ENCODE measurements around the gene ASCL5.

The ASCL5 gene

GRCh38 chr1:201155354-201155753 lies 28.4 kb upstream of the ASCL5 start:
- no peak overlapping the region for H3K18ac ChIP-seq (ENCODE audit: low read length)
- H3K79me1 ChIP-seq (ENCODE audit: low read length), result peaks cover 14% of the 10 kb centered on the region

GRCh38 chr1:201154389-201155165 lies 27.6 kb upstream of the ASCL5 start, which contains the start of gene TMEM9:
Gene TMEM9, minus strand, starts transcription at chr1:201154474. Its CDS starts 551 bp downstream, at chr1:201153923.
- DNase-seq, result peak; percentile 95 to 98
- Histone ChIP-seq H2BK120ac (ENCODE audit: insufficient read depth, low read length, poor library complexity) (peak within 1 kb of the TSS; percentile 76), H2AK5ac (ENCODE audit: low read length) (peak within 1 kb of the TSS; percentile 96), H4K91ac (ENCODE audit: low read depth, low read length) (peak within 1 kb of the TSS; percentile 88), H3K14ac (ENCODE audit: low read length) (peak within 1 kb of the TSS; percentile 88), H3K27ac (ENCODE audit: low read depth, low read length) (no peak within 1 kb of the TSS), H3K9me3 (ENCODE audit: insufficient read depth, low read depth, low read length) (no peaks in the 10 kb centered on the region), H3K9ac (ENCODE audit: low read length) (peak within 1 kb of the TSS; percentile 88), H3K4me1 (ENCODE audit: control insufficient read depth in 1 of 2, insufficient read depth in 2 of 2, low read length in 2 of 2) (peaks cover 9 to 10% of the 10 kb centered on the region in 2 experiments), H3K23ac (ENCODE audit: low read length) (no peak within 1 kb of the TSS), H3K79me1 (ENCODE audit: low read length) (peaks cover 14% of the 10 kb centered on the region), H3K18ac (ENCODE audit: low read length) (peak within 1 kb of the TSS; percentile 63), H4K8ac (ENCODE audit: low read depth, low read length) (peak within 1 kb of the TSS; percentile 87), H3K4me3 (ENCODE audit: low read depth, low read length) (peak within 1 kb of the TSS; percentile 86), H3K4me2 (ENCODE audit: low read length) (peak within 1 kb of the TSS; percentile 86), H2AFZ (ENCODE audit: insufficient read depth, low read length, poor library complexity) (peak within 1 kb of the TSS; percentile 77), H2BK12ac (ENCODE audit: low read length) (peak within 1 kb of the TSS; percentile 61), H3K27me3 (ENCODE audit: insufficient read depth, low read length) (no peaks in the 10 kb centered on the region), H3K4ac (ENCODE audit: low read depth, low read length) (peak within 1 kb of the TSS; percentile 84), H2BK5ac (ENCODE audit: low read depth, low read length, poor library complexity) (peak within 1 kb of the TSS; percentile 68), H3K36me3 (ENCODE audit: control insufficient read depth in 1 of 2, insufficient read depth in 2 of 2, low read length in 2 of 2) (peaks cover 10 to 22% of the 10 kb centered on the region in 2 experiments), H4K12ac (ENCODE audit: low read depth, low read length) (peak within 1 kb of the TSS; percentile 98), H3K79me2 (ENCODE audit: control insufficient read depth, insufficient read depth, low read length, poor library complexity) (peaks cover 11% of the 10 kb centered on the region)
- no CpG with 5 or more reads among the region's 31 CpGs for WGBS (ENCODE audit: extremely low coverage, insufficient coverage, insufficient read length)

More at GRCh38 chr1:201155354-201155753, 28.4 kb upstream of the ASCL5 start:
- Histone ChIP-seq H3K9me3 (ENCODE audit: insufficient read depth, low read depth, low read length) (no peaks in the 10 kb centered on the region), H2AFZ (ENCODE audit: insufficient read depth, low read length, poor library complexity) (no peak overlapping the region), H3K9ac (ENCODE audit: low read length) (no peak overlapping the region), H3K36me3 (ENCODE audit: control insufficient read depth in 1 of 2, insufficient read depth in 2 of 2, low read length in 2 of 2) (peaks cover 6 to 15% of the 10 kb centered on the region in 2 experiments), H4K12ac (ENCODE audit: low read depth, low read length) (no peak overlapping the region), H3K14ac (ENCODE audit: low read length) (no peak overlapping the region), H2BK5ac (ENCODE audit: low read depth, low read length, poor library complexity) (no peak overlapping the region), H4K8ac (ENCODE audit: low read depth, low read length) (no peak overlapping the region), H4K91ac (ENCODE audit: low read depth, low read length) (no peak overlapping the region), H3K23ac (ENCODE audit: low read length) (no peak overlapping the region), H3K4me2 (ENCODE audit: low read length) (no peak overlapping the region), H2BK12ac (ENCODE audit: low read length) (no peak overlapping the region), H3K4ac (ENCODE audit: low read depth, low read length) (no peak overlapping the region), H3K27me3 (ENCODE audit: insufficient read depth, low read length) (no peaks in the 10 kb centered on the region), H2BK120ac (ENCODE audit: insufficient read depth, low read length, poor library complexity) (no peak overlapping the region), H3K27ac (ENCODE audit: low read depth, low read length) (no peak overlapping the region), H2AK5ac (ENCODE audit: low read length) (no peak overlapping the region), H3K4me3 (ENCODE audit: low read depth, low read length) (no peak overlapping the region), H3K4me1 (ENCODE audit: control insufficient read depth in 1 of 2, insufficient read depth in 2 of 2, low read length in 2 of 2) (peaks cover 9 to 10% of the 10 kb centered on the region in 2 experiments), H3K79me2 (ENCODE audit: control insufficient read depth, insufficient read depth, low read length, poor library complexity) (peaks cover 11% of the 10 kb centered on the region)
- no CpG with 5 or more reads among the region's 2 CpGs for WGBS (ENCODE audit: extremely low coverage, insufficient coverage, insufficient read length)
- DNase-seq, result no peak

- Histone ChIP-seq H4K12ac (ENCODE audit: low read depth, low read length) (peak overlapping the region; percentile 60), H3K14ac (ENCODE audit: low read length) (peak overlapping the region; percentile 88), H3K23ac (ENCODE audit: low read length) (no peak overlapping the region), H3K79me1 (ENCODE audit: low read length) (peaks cover 14% of the 10 kb centered on the region), H3K4me2 (ENCODE audit: low read length) (peak overlapping the region; percentile 86), H3K9ac (ENCODE audit: low read length) (peak overlapping the region; percentile 88), H3K36me3 (ENCODE audit: control insufficient read depth in 1 of 2, insufficient read depth in 2 of 2, low read length in 2 of 2) (peaks cover 13 to 28% of the 10 kb centered on the region in 2 experiments), H3K27ac (ENCODE audit: low read depth, low read length) (no peak overlapping the region), H2AK5ac (ENCODE audit: low read length) (peak overlapping the region; percentile 93), H2AFZ (ENCODE audit: insufficient read depth, low read length, poor library complexity) (peak overlapping the region; percentile 66), H3K4ac (ENCODE audit: low read depth, low read length) (peak overlapping the region; percentile 44), H3K27me3 (ENCODE audit: insufficient read depth, low read length) (no peaks in the 10 kb centered on the region), H2BK120ac (ENCODE audit: insufficient read depth, low read length, poor library complexity) (peak overlapping the region; percentile 76), H3K79me2 (ENCODE audit: control insufficient read depth, insufficient read depth, low read length, poor library complexity) (peaks cover 11% of the 10 kb centered on the region), H2BK5ac (ENCODE audit: low read depth, low read length, poor library complexity) (peak overlapping the region; percentile 52), H3K4me3 (ENCODE audit: low read depth, low read length) (peak overlapping the region; percentile 86), H4K91ac (ENCODE audit: low read depth, low read length) (peak overlapping the region; percentile 56), H3K9me3 (ENCODE audit: insufficient read depth, low read depth, low read length) (no peaks in the 10 kb centered on the region), H3K18ac (ENCODE audit: low read length) (peak overlapping the region; percentile 60), H2BK12ac (ENCODE audit: low read length) (peak overlapping the region; percentile 51), H3K4me1 (ENCODE audit: control insufficient read depth in 1 of 2, insufficient read depth in 2 of 2, low read length in 2 of 2) (peaks cover 9 to 10% of the 10 kb centered on the region in 2 experiments), H4K8ac (ENCODE audit: low read depth, low read length) (peak overlapping the region; percentile 61)
- DNase-seq, result peak in 1 of 2 donors; percentile 37
- no CpG with 5 or more reads among the region's 37 CpGs for WGBS (ENCODE audit: extremely low coverage, insufficient coverage, insufficient read length)
These were observed 26.7 kb upstream of the ASCL5 start for GRCh38 chr1:201153474-201154388.

GRCh38 chr1:201149400-201149799 lies 22.4 kb upstream of the ASCL5 start:
- H3K14ac ChIP-seq (ENCODE audit: low read length), result no peak overlapping the region
- no peak overlapping the region for H3K4me3 ChIP-seq (ENCODE audit: low read depth, low read length)
- H3K23ac ChIP-seq (ENCODE audit: low read length), result no peak overlapping the region
- no peak overlapping the region for H3K18ac ChIP-seq (ENCODE audit: low read length)
- H3K9me3 ChIP-seq (ENCODE audit: insufficient read depth, low read depth, low read length), result no peaks in the 10 kb centered on the region
- H4K91ac ChIP-seq (ENCODE audit: low read depth, low read length), result no peak overlapping the region
- no peak overlapping the region for H4K8ac ChIP-seq (ENCODE audit: low read depth, low read length)
- no peaks in the 10 kb centered on the region for H3K27me3 ChIP-seq (ENCODE audit: insufficient read depth, low read length)
- H3K4me1 ChIP-seq (ENCODE audit: control insufficient read depth in 1 of 2, insufficient read depth in 2 of 2, low read length in 2 of 2), result peaks cover 3 to 4% of the 10 kb centered on the region in 2 experiments
- H3K27ac ChIP-seq (ENCODE audit: low read depth, low read length), result no peak overlapping the region
- H3K4me2 ChIP-seq (ENCODE audit: low read length), result no peak overlapping the region
- no peak overlapping the region for H2AK5ac ChIP-seq (ENCODE audit: low read length)
- no peak overlapping the region for H2AFZ ChIP-seq (ENCODE audit: insufficient read depth, low read length, poor library complexity)
- peak; percentile 19 to 80 for DNase-seq
- peaks cover 8% of the 10 kb centered on the region for H3K79me1 ChIP-seq (ENCODE audit: low read length)
- peaks cover 49 to 70% of the 10 kb centered on the region in 2 experiments for H3K36me3 ChIP-seq (ENCODE audit: control insufficient read depth in 1 of 2, insufficient read depth in 2 of 2, low read length in 2 of 2)
- no peak overlapping the region for H3K9ac ChIP-seq (ENCODE audit: low read length)
- H3K4ac ChIP-seq (ENCODE audit: low read depth, low read length), result no peak overlapping the region
- H4K12ac ChIP-seq (ENCODE audit: low read depth, low read length), result no peak overlapping the region
- no CpG with 5 or more reads among the region's 4 CpGs for WGBS (ENCODE audit: extremely low coverage, insufficient coverage, insufficient read length)
- no peak overlapping the region for H2BK120ac ChIP-seq (ENCODE audit: insufficient read depth, low read length, poor library complexity)
- peaks cover 8% of the 10 kb centered on the region for H3K79me2 ChIP-seq (ENCODE audit: control insufficient read depth, insufficient read depth, low read length, poor library complexity)
- no peak overlapping the region for H2BK12ac ChIP-seq (ENCODE audit: low read length)
- H2BK5ac ChIP-seq (ENCODE audit: low read depth, low read length, poor library complexity), result no peak overlapping the region
